Measurements from ENCODE around the gene TBX3. TPM values are rescaled to one million over a fixed set of nuclear protein-coding genes. Genes with fewer than 3 reads are reported as not detected.

TBX3 gene
- total and polyA plus RNA-seq, 10 of the 15 experiments (the other 5 are each of a cell fraction or from before 2014, with no cell fraction given), result 0.04 to 0.28 (median 0.08) TPM; not detected in 7

DNA sequence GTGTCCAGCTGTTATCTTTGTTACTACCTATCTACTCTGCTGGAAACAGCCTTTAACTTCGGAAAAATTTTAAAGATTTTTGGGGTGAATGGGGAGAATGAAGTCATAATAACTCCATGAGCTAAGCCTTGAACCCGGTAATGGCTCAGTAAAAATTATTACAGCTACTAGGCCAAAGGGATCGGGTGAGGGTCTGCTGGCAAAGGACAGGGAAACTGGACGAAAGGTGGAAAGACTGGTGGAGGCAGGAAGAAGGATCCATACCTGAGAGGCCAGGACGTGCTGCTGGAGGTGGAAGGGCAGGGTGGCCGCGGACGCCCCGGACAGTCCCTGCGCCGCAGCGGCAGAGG lies 10.1 kb downstream of the TBX3 start (continued):
- TF ChIP-seq, protein P1, sequence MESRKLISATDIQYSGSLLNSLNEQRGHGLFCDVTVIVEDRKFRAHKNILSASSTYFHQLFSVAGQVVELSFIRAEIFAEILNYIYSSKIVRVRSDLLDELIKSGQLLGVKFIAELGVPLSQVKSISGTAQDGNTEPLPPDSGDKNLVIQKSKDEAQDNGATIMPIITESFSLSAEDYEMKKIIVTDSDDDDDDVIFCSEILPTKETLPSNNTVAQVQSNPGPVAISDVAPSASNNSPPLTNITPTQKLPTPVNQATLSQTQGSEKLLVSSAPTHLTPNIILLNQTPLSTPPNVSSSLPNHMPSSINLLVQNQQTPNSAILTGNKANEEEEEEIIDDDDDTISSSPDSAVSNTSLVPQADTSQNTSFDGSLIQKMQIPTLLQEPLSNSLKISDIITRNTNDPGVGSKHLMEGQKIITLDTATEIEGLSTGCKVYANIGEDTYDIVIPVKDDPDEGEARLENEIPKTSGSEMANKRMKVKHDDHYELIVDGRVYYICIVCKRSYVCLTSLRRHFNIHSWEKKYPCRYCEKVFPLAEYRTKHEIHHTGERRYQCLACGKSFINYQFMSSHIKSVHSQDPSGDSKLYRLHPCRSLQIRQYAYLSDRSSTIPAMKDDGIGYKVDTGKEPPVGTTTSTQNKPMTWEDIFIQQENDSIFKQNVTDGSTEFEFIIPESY (IDR thresholded peaks at IDR 0.05), result no peak
- TF ChIP-seq HDAC6 (IDR thresholded peaks at IDR 0.05; ENCODE audit: unreplicated experiment) (no peak), DPF2 (IDR thresholded peaks at IDR 0.05) (no peak), NFIC (IDR thresholded peaks at IDR 0.05; ENCODE audit: low read depth, low read length) (no peak)
- TF ChIP-seq, protein P2, sequence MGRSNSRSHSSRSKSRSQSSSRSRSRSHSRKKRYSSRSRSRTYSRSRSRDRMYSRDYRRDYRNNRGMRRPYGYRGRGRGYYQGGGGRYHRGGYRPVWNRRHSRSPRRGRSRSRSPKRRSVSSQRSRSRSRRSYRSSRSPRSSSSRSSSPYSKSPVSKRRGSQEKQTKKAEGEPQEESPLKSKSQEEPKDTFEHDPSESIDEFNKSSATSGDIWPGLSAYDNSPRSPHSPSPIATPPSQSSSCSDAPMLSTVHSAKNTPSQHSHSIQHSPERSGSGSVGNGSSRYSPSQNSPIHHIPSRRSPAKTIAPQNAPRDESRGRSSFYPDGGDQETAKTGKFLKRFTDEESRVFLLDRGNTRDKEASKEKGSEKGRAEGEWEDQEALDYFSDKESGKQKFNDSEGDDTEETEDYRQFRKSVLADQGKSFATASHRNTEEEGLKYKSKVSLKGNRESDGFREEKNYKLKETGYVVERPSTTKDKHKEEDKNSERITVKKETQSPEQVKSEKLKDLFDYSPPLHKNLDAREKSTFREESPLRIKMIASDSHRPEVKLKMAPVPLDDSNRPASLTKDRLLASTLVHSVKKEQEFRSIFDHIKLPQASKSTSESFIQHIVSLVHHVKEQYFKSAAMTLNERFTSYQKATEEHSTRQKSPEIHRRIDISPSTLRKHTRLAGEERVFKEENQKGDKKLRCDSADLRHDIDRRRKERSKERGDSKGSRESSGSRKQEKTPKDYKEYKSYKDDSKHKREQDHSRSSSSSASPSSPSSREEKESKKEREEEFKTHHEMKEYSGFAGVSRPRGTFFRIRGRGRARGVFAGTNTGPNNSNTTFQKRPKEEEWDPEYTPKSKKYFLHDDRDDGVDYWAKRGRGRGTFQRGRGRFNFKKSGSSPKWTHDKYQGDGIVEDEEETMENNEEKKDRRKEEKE (IDR thresholded peaks at IDR 0.05), result no peak

DNA sequence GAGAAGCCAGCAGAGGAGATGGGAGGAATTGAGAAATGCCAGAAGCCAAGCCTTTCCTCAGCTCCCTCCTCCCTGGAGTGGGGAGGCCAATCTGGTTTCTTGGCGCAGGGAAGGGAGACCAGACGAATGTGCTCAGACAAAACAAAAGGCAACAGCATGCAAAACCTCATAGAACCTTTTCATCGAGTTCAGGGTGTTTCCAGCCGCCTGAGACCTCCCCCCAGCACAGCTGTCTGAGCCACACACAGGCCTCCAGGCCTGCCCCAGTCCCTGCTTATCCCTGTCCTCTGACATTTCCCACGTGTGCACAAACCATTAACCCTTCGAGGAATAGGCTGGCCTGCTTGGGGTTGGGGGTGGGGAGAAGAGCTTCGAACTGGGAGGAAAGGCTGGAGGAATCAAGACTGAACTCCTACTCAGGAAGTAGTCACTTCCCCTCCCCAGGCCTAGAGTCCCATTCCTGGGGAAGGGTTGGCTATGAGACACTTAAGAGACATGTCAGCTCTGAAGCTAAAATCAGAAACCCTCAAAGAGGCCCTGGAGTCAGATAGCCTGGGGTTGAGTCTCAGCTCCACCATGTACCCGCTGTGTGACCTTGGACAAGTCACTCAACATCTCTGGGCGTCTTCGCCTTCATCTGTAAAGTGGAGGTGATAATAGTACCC lies 10.7 kb downstream of the TBX3 start:
- Histone ChIP-seq H3K4me3 (no peak overlapping the region), H3K79me2 (ENCODE audit: control insufficient read depth, insufficient read depth, low read length) (no peaks in the 10 kb centered on the region), H3K4me1 (ENCODE audit: control insufficient read depth, insufficient read depth, low read length) (no peaks in the 10 kb centered on the region), H3K27me3 (replicated peaks in 1 of 2; ENCODE audit: control insufficient read depth in 2 of 2, insufficient read depth in 2 of 2, low read length in 1 of 2) (peaks cover 2 to 4% of the 10 kb centered on the region in 2 experiments), H2AFZ (ENCODE audit: control insufficient read depth, low read depth, low read length) (no peak overlapping the region), H3K9ac (ENCODE audit: control insufficient read depth, insufficient read depth, low read length) (no peak overlapping the region), H3K36me3 (ENCODE audit: control insufficient read depth in 2 of 2, insufficient read depth in 2 of 2, low read length in 1 of 2) (no peaks in the 10 kb centered on the region), H4K20me1 (ENCODE audit: control insufficient read depth, insufficient read depth) (no peaks in the 10 kb centered on the region), H3K9me3 (replicated peaks; ENCODE audit: control insufficient read depth, insufficient read depth, low read length) (no peaks in the 10 kb centered on the region), H3K27ac (ENCODE audit: control insufficient read depth, insufficient read depth) (no peak overlapping the region), H3K4me2 (ENCODE audit: control insufficient read depth, insufficient read depth) (no peak overlapping the region)
- FAIRE-seq, result no peak
- TF ChIP-seq NFYB (IDR thresholded peaks at IDR 0.05; ENCODE audit: insufficient read depth, low read depth, low read length) (no peak), ZBED1 (IDR thresholded peaks at IDR 0.05; ENCODE audit: borderline replicate concordance) (no peak), CREB1 (IDR thresholded peaks at IDR 0.05; ENCODE audit: low read depth) (no peak)
- TF ChIP-seq, protein P3, sequence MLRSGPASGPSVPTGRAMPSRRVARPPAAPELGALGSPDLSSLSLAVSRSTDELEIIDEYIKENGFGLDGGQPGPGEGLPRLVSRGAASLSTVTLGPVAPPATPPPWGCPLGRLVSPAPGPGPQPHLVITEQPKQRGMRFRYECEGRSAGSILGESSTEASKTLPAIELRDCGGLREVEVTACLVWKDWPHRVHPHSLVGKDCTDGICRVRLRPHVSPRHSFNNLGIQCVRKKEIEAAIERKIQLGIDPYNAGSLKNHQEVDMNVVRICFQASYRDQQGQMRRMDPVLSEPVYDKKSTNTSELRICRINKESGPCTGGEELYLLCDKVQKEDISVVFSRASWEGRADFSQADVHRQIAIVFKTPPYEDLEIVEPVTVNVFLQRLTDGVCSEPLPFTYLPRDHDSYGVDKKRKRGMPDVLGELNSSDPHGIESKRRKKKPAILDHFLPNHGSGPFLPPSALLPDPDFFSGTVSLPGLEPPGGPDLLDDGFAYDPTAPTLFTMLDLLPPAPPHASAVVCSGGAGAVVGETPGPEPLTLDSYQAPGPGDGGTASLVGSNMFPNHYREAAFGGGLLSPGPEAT (IDR thresholded peaks at IDR 0.05; ENCODE audit: low read depth), result no peak
- ChIA-PET SMC1A (ENCODE audit: uncharacterized antibody, unreplicated experiment) (interaction anchor here (0.8 kb wide), 1 partner anchor 858 kb away, joined by 3 read pairs; no protein-coding TSS in a partner anchor), RAD21 (ENCODE audit: unreplicated experiment) (no interaction called here), POLR2A (no interaction called here), CTCF (no interaction called here)
- intact Hi-C loops (cut with micrococcal nuclease; ENCODE audit: unreplicated experiment), result no loop called here
- DNase-seq (ENCODE audit: low read depth, low spot score), result no peak
- BruUV-seq (replicated peaks), result no TSS peak
- in situ Hi-C loops (cut with MboI), result no loop called here
- WGBS (ENCODE audit: insufficient coverage, insufficient replicate concordance, low lambda C conversion rate, missing lambda C conversion rate), result 16% methylated on average over 10 of the region's 10 CpGs
- no peak for ATAC-seq
